Measurements from ENCODE around the gene SCFD2.

DNA sequence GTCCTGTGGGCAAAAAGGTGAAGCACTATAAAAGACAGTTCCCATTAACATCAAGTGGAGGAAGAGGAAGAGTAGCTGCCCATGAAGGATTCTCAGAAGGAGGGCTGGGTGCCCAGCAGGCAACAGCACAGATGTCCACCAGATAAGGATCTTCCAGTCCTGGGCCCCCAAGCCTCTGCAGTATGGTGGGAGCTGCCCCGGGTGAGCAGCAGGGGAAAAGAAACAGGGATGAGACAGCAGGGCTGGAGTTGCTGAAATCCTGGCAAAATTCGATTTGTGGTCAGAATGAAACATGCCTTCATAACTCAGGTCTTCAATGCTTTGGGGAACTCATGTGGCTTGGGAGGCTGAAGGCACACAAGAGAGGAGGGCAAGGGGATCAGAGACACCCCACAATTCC is 409.2 kb downstream of the SCFD2 start:
- no peak for TF ChIP-seq POLR2AphosphoS5 (IDR thresholded peaks at IDR 0.05; ENCODE audit: low read depth, low read length)
- TF ChIP-seq, protein P1, sequence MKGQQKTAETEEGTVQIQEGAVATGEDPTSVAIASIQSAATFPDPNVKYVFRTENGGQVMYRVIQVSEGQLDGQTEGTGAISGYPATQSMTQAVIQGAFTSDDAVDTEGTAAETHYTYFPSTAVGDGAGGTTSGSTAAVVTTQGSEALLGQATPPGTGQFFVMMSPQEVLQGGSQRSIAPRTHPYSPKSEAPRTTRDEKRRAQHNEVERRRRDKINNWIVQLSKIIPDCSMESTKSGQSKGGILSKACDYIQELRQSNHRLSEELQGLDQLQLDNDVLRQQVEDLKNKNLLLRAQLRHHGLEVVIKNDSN (IDR thresholded peaks at IDR 0.05; ENCODE audit: borderline replicate concordance, low read depth), result no peak
- TF ChIP-seq, protein P2, sequence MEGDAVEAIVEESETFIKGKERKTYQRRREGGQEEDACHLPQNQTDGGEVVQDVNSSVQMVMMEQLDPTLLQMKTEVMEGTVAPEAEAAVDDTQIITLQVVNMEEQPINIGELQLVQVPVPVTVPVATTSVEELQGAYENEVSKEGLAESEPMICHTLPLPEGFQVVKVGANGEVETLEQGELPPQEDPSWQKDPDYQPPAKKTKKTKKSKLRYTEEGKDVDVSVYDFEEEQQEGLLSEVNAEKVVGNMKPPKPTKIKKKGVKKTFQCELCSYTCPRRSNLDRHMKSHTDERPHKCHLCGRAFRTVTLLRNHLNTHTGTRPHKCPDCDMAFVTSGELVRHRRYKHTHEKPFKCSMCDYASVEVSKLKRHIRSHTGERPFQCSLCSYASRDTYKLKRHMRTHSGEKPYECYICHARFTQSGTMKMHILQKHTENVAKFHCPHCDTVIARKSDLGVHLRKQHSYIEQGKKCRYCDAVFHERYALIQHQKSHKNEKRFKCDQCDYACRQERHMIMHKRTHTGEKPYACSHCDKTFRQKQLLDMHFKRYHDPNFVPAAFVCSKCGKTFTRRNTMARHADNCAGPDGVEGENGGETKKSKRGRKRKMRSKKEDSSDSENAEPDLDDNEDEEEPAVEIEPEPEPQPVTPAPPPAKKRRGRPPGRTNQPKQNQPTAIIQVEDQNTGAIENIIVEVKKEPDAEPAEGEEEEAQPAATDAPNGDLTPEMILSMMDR (IDR thresholded peaks at IDR 0.05), result no peak
